ENCODE results near the gene CISD1.

The CISD1 gene

GRCh38 chr10:58319599-58319998 is 50.6 kb downstream of the CISD1 start:
- Histone ChIP-seq H3K4me1 (ENCODE audit: control insufficient read depth, insufficient read depth, low read length) (no peaks in the 10 kb centered on the region), H3K27me3 (replicated peaks; ENCODE audit: control insufficient read depth, insufficient read depth, low read length) (no peaks in the 10 kb centered on the region), H3K9ac (ENCODE audit: low read length) (no peak overlapping the region), H3K36me3 (ENCODE audit: control insufficient read depth, insufficient read depth, low read length, severe bottlenecking) (no peaks in the 10 kb centered on the region), H3K4me3 (ENCODE audit: low read length) (no peak overlapping the region), H3K9me3 (ENCODE audit: control insufficient read depth, low read length) (no peaks in the 10 kb centered on the region)
- no peak for DNase-seq (ENCODE audit: low read depth)

GRCh38 chr10:58320351-58321049 is 51.5 kb downstream of the CISD1 start:
- H3K36me3 ChIP-seq (ENCODE audit: control insufficient read depth, insufficient read depth, low read length, severe bottlenecking), result no peaks in the 10 kb centered on the region
- H3K9ac ChIP-seq (ENCODE audit: low read length), result no peak overlapping the region
- H3K4me1 ChIP-seq (ENCODE audit: control insufficient read depth, insufficient read depth, low read length), result no peaks in the 10 kb centered on the region
- no peak for DNase-seq (ENCODE audit: low read depth)
- no peaks in the 10 kb centered on the region for H3K27me3 ChIP-seq (replicated peaks; ENCODE audit: control insufficient read depth, insufficient read depth, low read length)
- no peaks in the 10 kb centered on the region for H3K9me3 ChIP-seq (ENCODE audit: control insufficient read depth, low read length)
- no peak overlapping the region for H3K4me3 ChIP-seq (ENCODE audit: low read length)

GRCh38 chr10:58322072-58322834 is 53.3 kb downstream of the CISD1 start:
- Histone ChIP-seq H3K27me3 (replicated peaks; ENCODE audit: control insufficient read depth, insufficient read depth, low read length) (no peaks in the 10 kb centered on the region), H3K4me3 (ENCODE audit: low read length) (no peak overlapping the region), H3K4me1 (ENCODE audit: control insufficient read depth, insufficient read depth, low read length) (peaks cover 5% of the 10 kb centered on the region), H3K36me3 (ENCODE audit: control insufficient read depth, insufficient read depth, low read length, severe bottlenecking) (no peaks in the 10 kb centered on the region), H3K9me3 (ENCODE audit: control insufficient read depth, low read length) (no peaks in the 10 kb centered on the region), H3K9ac (ENCODE audit: low read length) (no peak overlapping the region)
- peak; percentile 38 for DNase-seq (ENCODE audit: low read depth)

GRCh38 chr10:58322835-58323209 is 53.9 kb downstream of the CISD1 start:
- Histone ChIP-seq H3K9ac (ENCODE audit: low read length) (no peak overlapping the region), H3K9me3 (ENCODE audit: control insufficient read depth, low read length) (no peaks in the 10 kb centered on the region), H3K4me1 (ENCODE audit: control insufficient read depth, insufficient read depth, low read length) (peaks cover 5% of the 10 kb centered on the region), H3K4me3 (ENCODE audit: low read length) (no peak overlapping the region), H3K36me3 (ENCODE audit: control insufficient read depth, insufficient read depth, low read length, severe bottlenecking) (no peaks in the 10 kb centered on the region), H3K27me3 (replicated peaks; ENCODE audit: control insufficient read depth, insufficient read depth, low read length) (no peaks in the 10 kb centered on the region)
- DNase-seq (ENCODE audit: low read depth), result no peak

DNA sequence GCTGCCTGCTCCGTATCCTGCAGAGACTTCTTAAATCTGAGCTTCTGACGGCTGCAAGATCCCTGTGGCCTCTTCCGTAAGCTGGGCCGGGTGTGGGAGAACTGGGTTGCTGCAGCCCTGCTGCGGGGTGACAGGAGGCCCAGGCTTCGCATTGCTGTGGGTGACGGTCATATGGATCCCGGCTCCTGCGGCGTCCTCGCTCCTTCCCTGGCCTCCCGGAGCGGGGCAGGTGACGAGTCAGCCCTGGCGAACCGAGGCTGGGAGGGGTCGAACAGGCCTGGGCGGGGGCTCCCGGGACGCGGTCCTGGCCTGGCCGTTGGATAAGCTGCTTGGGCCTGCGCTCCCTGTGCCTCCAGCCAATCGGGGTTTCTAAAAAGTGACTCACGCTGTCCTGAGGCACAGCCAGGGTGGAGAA is 58.0 kb downstream of the CISD1 start:
- no peaks in the 10 kb centered on the region for H3K36me3 ChIP-seq (ENCODE audit: control insufficient read depth, insufficient read depth, low read length, severe bottlenecking)
- H3K4me1 ChIP-seq (ENCODE audit: control insufficient read depth, insufficient read depth, low read length), result peaks cover 5% of the 10 kb centered on the region
- DNase-seq (ENCODE audit: low read depth), result peak; percentile 33
- peak overlapping the region; percentile 81 for H3K9ac ChIP-seq (ENCODE audit: low read length)
- H3K9me3 ChIP-seq (ENCODE audit: control insufficient read depth, low read length), result no peaks in the 10 kb centered on the region
- H3K27me3 ChIP-seq (replicated peaks; ENCODE audit: control insufficient read depth, insufficient read depth, low read length), result no peaks in the 10 kb centered on the region
- H3K4me3 ChIP-seq (ENCODE audit: low read length), result peak overlapping the region; percentile 83

DNA sequence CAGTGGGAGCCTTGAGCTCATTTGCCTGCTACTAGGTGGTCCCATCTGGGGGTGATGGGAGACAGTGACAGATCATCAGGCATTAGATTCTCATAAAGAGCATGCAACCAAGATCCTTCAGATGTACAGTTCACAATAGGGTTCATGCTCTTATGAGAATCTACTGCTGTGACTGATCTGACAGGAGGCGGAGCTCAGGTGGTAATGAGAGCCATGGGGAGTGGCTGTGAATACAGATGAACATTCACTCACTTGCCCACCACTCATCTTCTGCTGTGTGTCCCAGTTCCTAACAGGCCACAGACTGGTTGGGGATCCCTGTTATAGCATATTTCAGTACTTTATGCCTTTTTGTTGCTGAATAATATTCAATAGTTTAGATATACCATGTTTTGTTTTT is 59.3 kb downstream of the CISD1 start:
- H3K9me3 ChIP-seq (ENCODE audit: control insufficient read depth, low read length), result no peaks in the 10 kb centered on the region
- no peak for DNase-seq (ENCODE audit: low read depth)
- no peaks in the 10 kb centered on the region for H3K36me3 ChIP-seq (ENCODE audit: control insufficient read depth, insufficient read depth, low read length, severe bottlenecking)
- H3K4me1 ChIP-seq (ENCODE audit: control insufficient read depth, insufficient read depth, low read length), result peaks cover 5% of the 10 kb centered on the region
- H3K4me3 ChIP-seq (ENCODE audit: low read length), result no peak overlapping the region
- no peaks in the 10 kb centered on the region for H3K27me3 ChIP-seq (replicated peaks; ENCODE audit: control insufficient read depth, insufficient read depth, low read length)
- no peak overlapping the region for H3K9ac ChIP-seq (ENCODE audit: low read length)

DNA sequence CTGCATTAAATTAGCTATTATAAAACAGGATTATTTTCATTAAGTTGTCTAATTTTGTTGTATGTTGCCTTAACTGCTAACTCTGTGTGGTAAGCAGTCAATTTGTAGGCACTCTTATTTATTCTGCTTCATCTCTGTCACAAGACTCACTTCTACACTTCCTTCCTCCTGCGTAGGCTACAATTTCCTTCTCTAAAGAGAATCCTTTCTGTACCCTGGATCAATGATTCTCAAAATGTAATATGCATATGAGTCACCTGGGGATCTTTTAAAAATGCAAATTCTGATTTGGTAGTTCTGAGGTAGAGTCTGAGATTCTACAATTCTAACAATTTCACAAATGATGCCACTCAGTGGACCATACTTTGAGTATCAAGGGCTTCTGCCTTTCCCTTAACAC is 61.5 kb downstream of the CISD1 start:
- H3K4me3 ChIP-seq (ENCODE audit: low read length), result no peak overlapping the region
- DNase-seq (ENCODE audit: low read depth), result no peak
- no peaks in the 10 kb centered on the region for H3K9me3 ChIP-seq (ENCODE audit: control insufficient read depth, low read length)
- no peak overlapping the region for H3K9ac ChIP-seq (ENCODE audit: low read length)
- H3K36me3 ChIP-seq (ENCODE audit: control insufficient read depth, insufficient read depth, low read length, severe bottlenecking), result no peaks in the 10 kb centered on the region
- H3K4me1 ChIP-seq (ENCODE audit: control insufficient read depth, insufficient read depth, low read length), result peaks cover 5% of the 10 kb centered on the region
- no peaks in the 10 kb centered on the region for H3K27me3 ChIP-seq (replicated peaks; ENCODE audit: control insufficient read depth, insufficient read depth, low read length)

- no peak overlapping the region for H3K9ac ChIP-seq (ENCODE audit: low read length)
- H3K4me3 ChIP-seq (ENCODE audit: low read length), result no peak overlapping the region
- H3K36me3 ChIP-seq (ENCODE audit: control insufficient read depth, insufficient read depth, low read length, severe bottlenecking), result no peaks in the 10 kb centered on the region
- H3K4me1 ChIP-seq (ENCODE audit: control insufficient read depth, insufficient read depth, low read length), result peaks cover 11% of the 10 kb centered on the region
- no peak for DNase-seq (ENCODE audit: low read depth)
- H3K9me3 ChIP-seq (ENCODE audit: control insufficient read depth, low read length), result no peaks in the 10 kb centered on the region
- no peaks in the 10 kb centered on the region for H3K27me3 ChIP-seq (replicated peaks; ENCODE audit: control insufficient read depth, insufficient read depth, low read length)
These were observed 62.7 kb downstream of the CISD1 start for GRCh38 chr10:58331646-58332045.

GRCh38 chr10:58334817-58335305 is 65.9 kb downstream of the CISD1 start, which contains the start of gene UBE2D1:
Gene UBE2D1, plus strand, starts transcription at chr10:58335006. Its CDS starts 196 bp downstream, at chr10:58335202.
- Histone ChIP-seq H3K4me3 (ENCODE audit: low read length) (peak within 1 kb of the TSS; percentile 95), H3K27me3 (replicated peaks; ENCODE audit: control insufficient read depth, insufficient read depth, low read length) (no peaks in the 10 kb centered on the region), H3K36me3 (ENCODE audit: control insufficient read depth, insufficient read depth, low read length, severe bottlenecking) (no peaks in the 10 kb centered on the region), H3K9me3 (ENCODE audit: control insufficient read depth, low read length) (no peaks in the 10 kb centered on the region), H3K9ac (ENCODE audit: low read length) (peak within 1 kb of the TSS; percentile 91), H3K4me1 (ENCODE audit: control insufficient read depth, insufficient read depth, low read length) (peaks cover 12% of the 10 kb centered on the region)
- peak; percentile 90 for DNase-seq (ENCODE audit: low read depth)

GRCh38 chr10:58335306-58336005 is 66.5 kb downstream of the CISD1 start:
- Histone ChIP-seq H3K27me3 (replicated peaks; ENCODE audit: control insufficient read depth, insufficient read depth, low read length) (no peaks in the 10 kb centered on the region), H3K9ac (ENCODE audit: low read length) (peak overlapping the region; percentile 91), H3K36me3 (ENCODE audit: control insufficient read depth, insufficient read depth, low read length, severe bottlenecking) (no peaks in the 10 kb centered on the region), H3K4me1 (ENCODE audit: control insufficient read depth, insufficient read depth, low read length) (peaks cover 12% of the 10 kb centered on the region), H3K9me3 (ENCODE audit: control insufficient read depth, low read length) (no peaks in the 10 kb centered on the region), H3K4me3 (ENCODE audit: low read length) (peak overlapping the region; percentile 95)
- peak; percentile 61 for DNase-seq (ENCODE audit: low read depth)

DNA sequence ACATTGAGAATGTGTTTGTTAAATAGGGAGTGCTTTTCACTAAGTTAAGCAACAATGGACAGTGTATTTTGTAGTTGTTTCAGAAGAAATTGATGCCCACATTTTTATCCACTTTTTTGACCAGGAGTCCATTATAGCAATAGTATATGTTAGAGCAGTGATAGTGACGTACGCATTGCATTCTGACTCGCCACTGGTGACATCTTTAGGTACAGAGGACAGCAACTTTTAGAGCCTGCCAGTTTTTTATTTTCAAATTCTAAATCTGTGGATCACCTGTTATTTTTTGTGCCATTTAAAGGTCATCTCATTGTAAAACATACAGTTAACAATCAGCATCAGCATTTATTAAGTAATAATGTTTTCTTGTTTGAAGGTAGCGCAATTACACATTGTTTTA is 67.3 kb downstream of the CISD1 start:
- H3K27me3 ChIP-seq (replicated peaks; ENCODE audit: control insufficient read depth, insufficient read depth, low read length), result no peaks in the 10 kb centered on the region
- H3K9ac ChIP-seq (ENCODE audit: low read length), result peak overlapping the region; percentile 91
- no peaks in the 10 kb centered on the region for H3K9me3 ChIP-seq (ENCODE audit: control insufficient read depth, low read length)
- peaks cover 12% of the 10 kb centered on the region for H3K4me1 ChIP-seq (ENCODE audit: control insufficient read depth, insufficient read depth, low read length)
- no peaks in the 10 kb centered on the region for H3K36me3 ChIP-seq (ENCODE audit: control insufficient read depth, insufficient read depth, low read length, severe bottlenecking)
- peak overlapping the region; percentile 95 for H3K4me3 ChIP-seq (ENCODE audit: low read length)
- DNase-seq (ENCODE audit: low read depth), result no peak
